Measurements from ENCODE around the gene DNMT3L.

The DNMT3L gene

GRCh38 chr21:44279354-44280260, 17.9 kb upstream of the DNMT3L start:
- no peak for DNase-seq (ENCODE audit: low read depth in 1 of 2, low spot score in 1 of 2)

GRCh38 chr21:44275041-44275440, 13.3 kb upstream of the DNMT3L start:
- DNase-seq (ENCODE audit: low read depth in 1 of 2, low spot score in 1 of 2) = no peak

GRCh38 chr21:44273046-44273445, 11.3 kb upstream of the DNMT3L start:
- DNase-seq (ENCODE audit: low read depth in 1 of 2, low spot score in 1 of 2) = no peak

GRCh38 chr21:44272284-44272858, 10.7 kb upstream of the DNMT3L start:
- DNase-seq (ENCODE audit: low read depth in 1 of 2, low spot score in 1 of 2) = no peak

GRCh38 chr21:44271558-44272283, 10.0 kb upstream of the DNMT3L start:
- no peak for DNase-seq (ENCODE audit: low read depth in 1 of 2, low spot score in 1 of 2)

- no peak for DNase-seq (ENCODE audit: low read depth in 1 of 2, low spot score in 1 of 2)
Observed at GRCh38 chr21:44269090-44269489, 7.4 kb upstream of the DNMT3L start.

GRCh38 chr21:44267655-44268142, 6.0 kb upstream of the DNMT3L start:
- DNase-seq (ENCODE audit: low read depth in 1 of 2, low spot score in 1 of 2) = no peak

- DNase-seq (ENCODE audit: low read depth in 1 of 2, low spot score in 1 of 2) = no peak
Observed at GRCh38 chr21:44265734-44266270, 4.1 kb upstream of the DNMT3L start.

- no peak for DNase-seq (ENCODE audit: low read depth in 1 of 2, low spot score in 1 of 2)
Observed at GRCh38 chr21:44263768-44264167, 2.1 kb upstream of the DNMT3L start.

- DNase-seq (ENCODE audit: low read depth in 1 of 2, low spot score in 1 of 2) = no peak
Observed at GRCh38 chr21:44263221-44263760, 1.6 kb upstream of the DNMT3L start.

GRCh38 chr21:44262338-44263056, 800 bp upstream of the DNMT3L start:
- DNase-seq (ENCODE audit: low read depth in 1 of 2, low spot score in 1 of 2) = no peak

GRCh38 chr21:44260791-44261631, 686 bp downstream of the DNMT3L start:
- no peak for DNase-seq (ENCODE audit: low read depth in 1 of 2, low spot score in 1 of 2)

GRCh38 chr21:44260066-44260465, 1.6 kb downstream of the DNMT3L start:
- DNase-seq (ENCODE audit: low read depth in 1 of 2, low spot score in 1 of 2) = no peak

GRCh38 chr21:44259082-44259705, 2.5 kb downstream of the DNMT3L start:
- no peak for DNase-seq (ENCODE audit: low read depth in 1 of 2, low spot score in 1 of 2)

- DNase-seq (ENCODE audit: low read depth in 1 of 2, low spot score in 1 of 2) = no peak
Observed at GRCh38 chr21:44258056-44258725, 3.5 kb downstream of the DNMT3L start.

GRCh38 chr21:44255511-44255981, 6.2 kb downstream of the DNMT3L start:
- DNase-seq (ENCODE audit: low read depth in 1 of 2, low spot score in 1 of 2) = no peak

- no peak for DNase-seq (ENCODE audit: low read depth in 1 of 2, low spot score in 1 of 2)
Observed at GRCh38 chr21:44253832-44254710, 7.6 kb downstream of the DNMT3L start.
